ENCODE results near the gene LRMDA.

The LRMDA gene

GRCh38 chr10:76012716-76013327 is 581.4 kb downstream of the LRMDA start:
- no peak overlapping the region for H3K4me3 ChIP-seq (ENCODE audit: insufficient read depth, low read length, poor library complexity, severe bottlenecking)
- H3K27ac ChIP-seq (ENCODE audit: low read depth, low read length): no peak overlapping the region
- H3K4me2 ChIP-seq (ENCODE audit: low read depth, low read length, poor library complexity, severe bottlenecking): no peak overlapping the region
- H2AFZ ChIP-seq (ENCODE audit: low read depth, low read length, severe bottlenecking): no peak overlapping the region
- no peaks in the 10 kb centered on the region for H4K20me1 ChIP-seq (ENCODE audit: low read depth, low read length)
- no peaks in the 10 kb centered on the region; the same call in 1 of the 2 replicates for H3K9me2 ChIP-seq (replicated peaks; ENCODE audit: insufficient read depth, low read length)
- no peaks in the 10 kb centered on the region for H3K79me2 ChIP-seq (ENCODE audit: insufficient read depth, low read length)
- H3F3A ChIP-seq (ENCODE audit: insufficient read depth): no peaks in the 10 kb centered on the region
- TF ChIP-seq EZH2phosphoT487 (conservative IDR thresholded peaks at IDR 0.05; ENCODE audit: low read length): no peak
- TF ChIP-seq CTCF (IDR thresholded peaks at IDR 0.05; ENCODE audit: insufficient read depth, low read length, poor library complexity, severe bottlenecking): no peak
- no peaks in the 10 kb centered on the region for H3K9me3 ChIP-seq (ENCODE audit: insufficient read depth, low read length)
- H3K9ac ChIP-seq (ENCODE audit: low read length): no peak overlapping the region
- H3K27me3 ChIP-seq (ENCODE audit: low read length): no peaks in the 10 kb centered on the region
- H3K36me3 ChIP-seq (ENCODE audit: low read length): no peaks in the 10 kb centered on the region

DNA sequence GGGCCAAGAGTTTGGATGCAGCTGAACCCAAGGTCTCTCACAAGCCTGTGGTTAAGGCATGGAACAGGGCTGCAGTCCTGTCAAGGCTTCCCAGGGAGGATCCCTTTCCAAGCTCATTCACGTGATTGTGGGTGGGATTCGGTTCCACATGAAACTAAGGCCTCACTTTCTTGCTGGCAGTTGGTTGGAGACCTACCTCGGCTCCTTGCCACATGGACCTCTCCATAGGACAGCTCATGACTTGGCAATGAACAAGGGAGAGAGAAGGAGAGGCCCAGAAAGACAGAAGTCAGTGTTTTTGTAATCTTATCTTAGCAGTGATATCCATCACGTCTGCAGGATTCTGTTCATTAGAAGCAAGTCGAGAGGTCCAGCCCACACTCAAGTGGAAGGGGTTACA is 583.8 kb downstream of the LRMDA start:
- TF ChIP-seq CTCF (IDR thresholded peaks at IDR 0.05; ENCODE audit: insufficient read depth, low read length, poor library complexity, severe bottlenecking): no peak
- no peak for TF ChIP-seq EZH2phosphoT487 (conservative IDR thresholded peaks at IDR 0.05; ENCODE audit: low read length)
- Histone ChIP-seq H3K27ac (ENCODE audit: low read depth, low read length) (no peak overlapping the region), H3K79me2 (ENCODE audit: insufficient read depth, low read length) (no peaks in the 10 kb centered on the region), H3K4me2 (ENCODE audit: low read depth, low read length, poor library complexity, severe bottlenecking) (no peak overlapping the region), H3K9ac (ENCODE audit: low read length) (no peak overlapping the region), H2AFZ (ENCODE audit: low read depth, low read length, severe bottlenecking) (no peak overlapping the region), H3K9me2 (replicated peaks; ENCODE audit: insufficient read depth, low read length) (no peaks in the 10 kb centered on the region; the same call in 1 of the 2 replicates), H3K4me3 (ENCODE audit: insufficient read depth, low read length, poor library complexity, severe bottlenecking) (no peak overlapping the region), H3F3A (ENCODE audit: insufficient read depth) (no peaks in the 10 kb centered on the region), H3K27me3 (ENCODE audit: low read length) (no peaks in the 10 kb centered on the region), H3K36me3 (ENCODE audit: low read length) (no peaks in the 10 kb centered on the region), H3K9me3 (ENCODE audit: insufficient read depth, low read length) (no peaks in the 10 kb centered on the region), H4K20me1 (ENCODE audit: low read depth, low read length) (no peaks in the 10 kb centered on the region)

GRCh38 chr10:76017026-76017732 is 585.8 kb downstream of the LRMDA start:
- H3K27me3 ChIP-seq (ENCODE audit: low read length): no peaks in the 10 kb centered on the region
- H3F3A ChIP-seq (ENCODE audit: insufficient read depth): no peaks in the 10 kb centered on the region
- H3K4me3 ChIP-seq (ENCODE audit: insufficient read depth, low read length, poor library complexity, severe bottlenecking): no peak overlapping the region
- no peaks in the 10 kb centered on the region for H3K79me2 ChIP-seq (ENCODE audit: insufficient read depth, low read length)
- H3K9ac ChIP-seq (ENCODE audit: low read length): no peak overlapping the region
- no peaks in the 10 kb centered on the region; the same call in 1 of the 2 replicates for H3K9me2 ChIP-seq (replicated peaks; ENCODE audit: insufficient read depth, low read length)
- no peaks in the 10 kb centered on the region for H3K36me3 ChIP-seq (ENCODE audit: low read length)
- no peaks in the 10 kb centered on the region for H4K20me1 ChIP-seq (ENCODE audit: low read depth, low read length)
- H3K27ac ChIP-seq (ENCODE audit: low read depth, low read length): no peak overlapping the region
- TF ChIP-seq CTCF (IDR thresholded peaks at IDR 0.05; ENCODE audit: insufficient read depth, low read length, poor library complexity, severe bottlenecking): no peak
- no peak for TF ChIP-seq EZH2phosphoT487 (conservative IDR thresholded peaks at IDR 0.05; ENCODE audit: low read length)
- no peaks in the 10 kb centered on the region for H3K9me3 ChIP-seq (ENCODE audit: insufficient read depth, low read length)
- H3K4me2 ChIP-seq (ENCODE audit: low read depth, low read length, poor library complexity, severe bottlenecking): no peak overlapping the region
- no peak overlapping the region for H2AFZ ChIP-seq (ENCODE audit: low read depth, low read length, severe bottlenecking)

Data from SU-DHL-6 (cell line).